SH-SY5Y (cell line): ENCODE measurements around the gene HIVEP2.

ENCODE experiments used
- GATA2 ChIP-seq: IDR thresholded peaks from 2 replicates; pipeline ENCODE4 v1.6.1; 2011; ENCODE audit warnings: mild to moderate bottlenecking, low read depth, low read length
- GATA3 ChIP-seq: IDR thresholded peaks from 2 replicates; pipeline ENCODE4 v1.6.1; 2011; ENCODE audit warnings: low read depth, mild to moderate bottlenecking, low read length, moderate library complexity

GRCh38 chr6:142781129-142781528 lies 163.8 kb downstream of the HIVEP2 start:
- TF ChIP-seq GATA2 (no peak), GATA3 (no peak)
